ENCODE measurements around the gene SWT1. TPM values are rescaled to one million over a fixed set of nuclear protein-coding genes. Genes with fewer than 3 reads are reported as not detected.
A peak's percentile ranks its signal among the peaks of the same experiment; 100 is the strongest.

The SWT1 gene
- total RNA-seq, 1 experiment from 2014 or later: 2.7 TPM

GRCh38 chr1:185162491-185162890 is 5.5 kb downstream of the SWT1 start:
- Histone ChIP-seq H3K27me3 (replicated peaks; ENCODE audit: control insufficient read depth, insufficient read depth, low read length) (no peaks in the 10 kb centered on the region), H3K36me3 (ENCODE audit: control insufficient read depth, insufficient read depth, low read length) (no peaks in the 10 kb centered on the region), H3K4me3 (ENCODE audit: low read depth, low read length) (no peak overlapping the region), H3K9me3 (no peaks in the 10 kb centered on the region), H3K4me1 (no peaks in the 10 kb centered on the region)
- H3K4me1 Mint-ChIP-seq (ENCODE audit: low read depth, unreplicated experiment): peaks cover 10% of the 10 kb centered on the region
- H3K9me3 Mint-ChIP-seq (ENCODE audit: unreplicated experiment): no peaks in the 10 kb centered on the region
- BruUV-seq (replicated peaks): no TSS peak
- ChIA-PET POLR2A (no interaction called here), CTCF (no interaction called here)
- no peak for TF ChIP-seq CTCF (IDR thresholded peaks at IDR 0.05; ENCODE audit: insufficient read depth in 1 of 2, low read depth in 1 of 2, low read length in 1 of 2, severe bottlenecking in 1 of 2, unreplicated experiment in 1 of 2)
- no peak for DNase-seq
- H3K27ac Mint-ChIP-seq (ENCODE audit: unreplicated experiment): no peak overlapping the region
- intact Hi-C loops (cut with micrococcal nuclease; ENCODE audit: unreplicated experiment): no loop called here
- H3K36me3 Mint-ChIP-seq (ENCODE audit: insufficient read depth, unreplicated experiment): peaks cover 5% of the 10 kb centered on the region
- H3K4me3 Mint-ChIP-seq (ENCODE audit: unreplicated experiment): no peak overlapping the region
- no peaks in the 10 kb centered on the region for H3K27me3 Mint-ChIP-seq (ENCODE audit: insufficient read depth, unreplicated experiment)

GRCh38 chr1:185166106-185166505 is 9.1 kb downstream of the SWT1 start:
- no peaks in the 10 kb centered on the region for H3K9me3 Mint-ChIP-seq (ENCODE audit: unreplicated experiment)
- CTCF ChIA-PET: no interaction called here
- Histone ChIP-seq H3K36me3 (ENCODE audit: control insufficient read depth, insufficient read depth, low read length) (no peaks in the 10 kb centered on the region), H3K4me1 (no peaks in the 10 kb centered on the region), H3K4me3 (ENCODE audit: low read depth, low read length) (no peak overlapping the region), H3K27me3 (replicated peaks; ENCODE audit: control insufficient read depth, insufficient read depth, low read length) (no peaks in the 10 kb centered on the region), H3K9me3 (no peaks in the 10 kb centered on the region)
- intact Hi-C loops (cut with micrococcal nuclease; ENCODE audit: unreplicated experiment): no loop called here
- H3K27ac Mint-ChIP-seq (ENCODE audit: unreplicated experiment): no peak overlapping the region
- no peak for DNase-seq
- POLR2A ChIA-PET: no interaction called here
- no peak overlapping the region for H3K4me3 Mint-ChIP-seq (ENCODE audit: unreplicated experiment)
- peaks cover 15% of the 10 kb centered on the region for H3K4me1 Mint-ChIP-seq (ENCODE audit: low read depth, unreplicated experiment)
- BruUV-seq (replicated peaks): no TSS peak
- TF ChIP-seq CTCF (IDR thresholded peaks at IDR 0.05; ENCODE audit: insufficient read depth in 1 of 2, low read depth in 1 of 2, low read length in 1 of 2, severe bottlenecking in 1 of 2, unreplicated experiment in 1 of 2): no peak
- peaks cover 5% of the 10 kb centered on the region for H3K36me3 Mint-ChIP-seq (ENCODE audit: insufficient read depth, unreplicated experiment)
- no peaks in the 10 kb centered on the region for H3K27me3 Mint-ChIP-seq (ENCODE audit: insufficient read depth, unreplicated experiment)

- POLR2A ChIA-PET: interaction anchor here (0.6 kb wide), 1 partner anchor 304 kb away, joined by 5 read pairs; no protein-coding TSS in a partner anchor
- Mint-ChIP-seq H3K27ac (ENCODE audit: unreplicated experiment) (no peak overlapping the region), H3K9me3 (ENCODE audit: unreplicated experiment) (no peaks in the 10 kb centered on the region), H3K4me3 (ENCODE audit: unreplicated experiment) (peak overlapping the region; percentile 49), H3K36me3 (ENCODE audit: insufficient read depth, unreplicated experiment) (peaks cover 5% of the 10 kb centered on the region), H3K27me3 (ENCODE audit: insufficient read depth, unreplicated experiment) (no peaks in the 10 kb centered on the region), H3K4me1 (ENCODE audit: low read depth, unreplicated experiment) (peaks cover 15% of the 10 kb centered on the region)
- no peaks in the 10 kb centered on the region for H3K36me3 ChIP-seq (ENCODE audit: control insufficient read depth, insufficient read depth, low read length)
- H3K27me3 ChIP-seq (replicated peaks; ENCODE audit: control insufficient read depth, insufficient read depth, low read length): no peaks in the 10 kb centered on the region
- peak; percentile 75 to 79 for TF ChIP-seq CTCF (IDR thresholded peaks at IDR 0.05; ENCODE audit: insufficient read depth in 1 of 2, low read depth in 1 of 2, low read length in 1 of 2, severe bottlenecking in 1 of 2, unreplicated experiment in 1 of 2)
- intact Hi-C loops (cut with micrococcal nuclease; ENCODE audit: unreplicated experiment): loop anchor here (1.0 to 5.0 kb wide), 4 partner anchors 123 to 511 kb away; partner anchors contain the start of gene RNF2
- H3K9me3 ChIP-seq: no peaks in the 10 kb centered on the region
- peak; percentile 55 to 71 for DNase-seq
- BruUV-seq (replicated peaks): no TSS peak
- CTCF ChIA-PET: interaction anchor here (0.6 to 1.8 kb wide), 20 partner anchors 9 to 511 kb away, joined by 3 to 16 read pairs (median 5); partner anchors contain the start of genes IVNS1ABP, RNF2, SWT1 and TRMT1L
- H3K4me1 ChIP-seq: no peaks in the 10 kb centered on the region
- no peak overlapping the region for H3K4me3 ChIP-seq (ENCODE audit: low read depth, low read length)
These were observed 13.4 kb downstream of the SWT1 start for GRCh38 chr1:185170291-185170848.

Data from Caco-2 (cell line).